Measurements from ENCODE around the gene AKT1. TPM values are rescaled to one million over a fixed set of nuclear protein-coding genes. Genes with fewer than 3 reads are reported as not detected.

Gene AKT1
- total and polyA plus RNA-seq, 2 of the 13 experiments (the other 11 are each of a cell fraction or from before 2014, with no cell fraction given), result 96.2 to 116 TPM

DNA sequence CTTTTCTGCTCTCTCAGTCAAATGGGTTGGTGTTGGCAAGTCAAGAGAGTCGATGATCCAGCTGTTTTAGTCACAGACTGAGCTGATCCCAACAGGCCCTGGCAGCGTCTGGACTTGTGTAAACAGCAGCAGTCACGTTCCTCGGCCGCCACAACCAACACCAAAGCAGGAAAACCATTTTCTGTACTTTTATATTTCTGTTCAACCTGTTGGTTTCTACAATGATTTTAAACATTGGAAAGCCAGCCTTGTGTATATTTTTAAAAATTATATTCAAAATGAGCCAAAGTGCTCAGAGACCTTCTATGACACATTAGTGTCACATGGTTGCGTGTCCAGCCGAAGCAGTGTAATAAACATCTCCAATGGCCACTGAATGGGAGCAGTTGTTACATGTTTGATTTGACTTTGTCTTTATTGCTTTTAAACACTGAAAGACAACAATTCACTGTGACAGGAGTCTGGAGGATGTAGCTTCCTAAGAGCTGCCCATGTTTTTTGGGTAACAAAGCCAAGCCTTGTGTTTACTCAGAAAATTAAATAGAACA, 48.5 kb downstream of the AKT1 start:
- no peak overlapping the region for H3K27ac ChIP-seq (ENCODE audit: extremely low read length, insufficient read depth, low read length)
- TF ChIP-seq RELA (CRISPR knock-in tag; IDR thresholded peaks at IDR 0.05), result no peak
- TF ChIP-seq, protein P1, sequence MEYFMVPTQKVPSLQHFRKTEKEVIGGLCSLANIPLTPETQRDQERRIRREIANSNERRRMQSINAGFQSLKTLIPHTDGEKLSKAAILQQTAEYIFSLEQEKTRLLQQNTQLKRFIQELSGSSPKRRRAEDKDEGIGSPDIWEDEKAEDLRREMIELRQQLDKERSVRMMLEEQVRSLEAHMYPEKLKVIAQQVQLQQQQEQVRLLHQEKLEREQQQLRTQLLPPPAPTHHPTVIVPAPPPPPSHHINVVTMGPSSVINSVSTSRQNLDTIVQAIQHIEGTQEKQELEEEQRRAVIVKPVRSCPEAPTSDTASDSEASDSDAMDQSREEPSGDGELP (IDR thresholded peaks at IDR 0.05; ENCODE audit: borderline replicate concordance, low read depth), result peak; percentile 53; the same call in 1 of the 2 replicates
- no peak for TF ChIP-seq ZNF382 (CRISPR knock-in tag; IDR thresholded peaks at IDR 0.05; ENCODE audit: borderline replicate concordance)
- 0 out of 2 replicates have a peak, but pooled peaks have one; percentile 51 for TF ChIP-seq BHLHE40 (IDR thresholded peaks at IDR 0.05; ENCODE audit: low read length)
- TF ChIP-seq ZNF251 (CRISPR knock-in tag; IDR thresholded peaks at IDR 0.05), result no peak
- TF ChIP-seq IKZF4 (CRISPR knock-in tag; IDR thresholded peaks at IDR 0.05; ENCODE audit: borderline replicate concordance, low read depth, not compliant biosample characterization), result no peak
- no peak for TF ChIP-seq SMARCC2 (IDR thresholded peaks at IDR 0.05)
- TF ChIP-seq SP4 (CRISPR knock-in tag; IDR thresholded peaks at IDR 0.05), result no peak
- 0 out of 2 replicates have a peak, but pooled peaks have one; percentile 19 for TF ChIP-seq MED1 (CRISPR knock-in tag; IDR thresholded peaks at IDR 0.05)
- no peak for TF ChIP-seq ZNF362 (CRISPR knock-in tag; IDR thresholded peaks at IDR 0.05; ENCODE audit: borderline replicate concordance)
- TF ChIP-seq TSC22D2 (CRISPR knock-in tag; IDR thresholded peaks at IDR 0.05; ENCODE audit: borderline replicate concordance), result no peak
- TF ChIP-seq, protein P2, sequence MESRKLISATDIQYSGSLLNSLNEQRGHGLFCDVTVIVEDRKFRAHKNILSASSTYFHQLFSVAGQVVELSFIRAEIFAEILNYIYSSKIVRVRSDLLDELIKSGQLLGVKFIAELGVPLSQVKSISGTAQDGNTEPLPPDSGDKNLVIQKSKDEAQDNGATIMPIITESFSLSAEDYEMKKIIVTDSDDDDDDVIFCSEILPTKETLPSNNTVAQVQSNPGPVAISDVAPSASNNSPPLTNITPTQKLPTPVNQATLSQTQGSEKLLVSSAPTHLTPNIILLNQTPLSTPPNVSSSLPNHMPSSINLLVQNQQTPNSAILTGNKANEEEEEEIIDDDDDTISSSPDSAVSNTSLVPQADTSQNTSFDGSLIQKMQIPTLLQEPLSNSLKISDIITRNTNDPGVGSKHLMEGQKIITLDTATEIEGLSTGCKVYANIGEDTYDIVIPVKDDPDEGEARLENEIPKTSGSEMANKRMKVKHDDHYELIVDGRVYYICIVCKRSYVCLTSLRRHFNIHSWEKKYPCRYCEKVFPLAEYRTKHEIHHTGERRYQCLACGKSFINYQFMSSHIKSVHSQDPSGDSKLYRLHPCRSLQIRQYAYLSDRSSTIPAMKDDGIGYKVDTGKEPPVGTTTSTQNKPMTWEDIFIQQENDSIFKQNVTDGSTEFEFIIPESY (CRISPR knock-in tag; IDR thresholded peaks at IDR 0.05), result no peak
- TF ChIP-seq FOXA1 (IDR thresholded peaks at IDR 0.05), result no peak
- peak; percentile 59 for TF ChIP-seq FOXA1 (CRISPR knock-in tag; IDR thresholded peaks at IDR 0.05)
- TF ChIP-seq, protein P3, sequence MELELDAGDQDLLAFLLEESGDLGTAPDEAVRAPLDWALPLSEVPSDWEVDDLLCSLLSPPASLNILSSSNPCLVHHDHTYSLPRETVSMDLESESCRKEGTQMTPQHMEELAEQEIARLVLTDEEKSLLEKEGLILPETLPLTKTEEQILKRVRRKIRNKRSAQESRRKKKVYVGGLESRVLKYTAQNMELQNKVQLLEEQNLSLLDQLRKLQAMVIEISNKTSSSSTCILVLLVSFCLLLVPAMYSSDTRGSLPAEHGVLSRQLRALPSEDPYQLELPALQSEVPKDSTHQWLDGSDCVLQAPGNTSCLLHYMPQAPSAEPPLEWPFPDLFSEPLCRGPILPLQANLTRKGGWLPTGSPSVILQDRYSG (CRISPR knock-in tag; IDR thresholded peaks at IDR 0.05), result no peak
- no peak for TF ChIP-seq KDM5B (CRISPR knock-in tag; IDR thresholded peaks at IDR 0.05; ENCODE audit: borderline replicate concordance)
- TF ChIP-seq MTF1 (CRISPR knock-in tag; IDR thresholded peaks at IDR 0.05), result no peak
- peak; percentile 44; the same call in 1 of the 2 replicates for TF ChIP-seq FOXA3 (CRISPR knock-in tag; IDR thresholded peaks at IDR 0.05)
- TF ChIP-seq ZNF776 (CRISPR knock-in tag; IDR thresholded peaks at IDR 0.05), result no peak
- TF ChIP-seq CHCHD3 (CRISPR knock-in tag; IDR thresholded peaks at IDR 0.05), result no peak
- TF ChIP-seq NCOR1 (IDR thresholded peaks at IDR 0.05; ENCODE audit: borderline replicate concordance, low read length), result no peak

More for the DNA sequence above, 48.5 kb downstream of the AKT1 start:
- H3K9me3 ChIP-seq (ENCODE audit: low read length), result no peaks in the 10 kb centered on the region
- ATAC-seq (no peak), FAIRE-seq (no peak), DNase-seq (ENCODE audit: low spot score) (no peak)
- H3K4me2 ChIP-seq (ENCODE audit: low read depth, low read length), result no peak overlapping the region
- CTCF ChIA-PET (ENCODE audit: low intra/inter-chr PET ratio, low total read pairs), result no interaction called here
- in situ Hi-C loops (cut with HindIII; ENCODE audit: extremely low pct_ligation_motif_present, low pct_unique_long_range_greater_than_20kb), result no loop called here
- no TSS peak for BruUV-seq (replicated peaks)
- WGBS (ENCODE audit: low lambda C conversion rate), result 52% methylated on average over 7 of the region's 7 CpGs
- no peaks in the 10 kb centered on the region for H4K20me1 ChIP-seq (ENCODE audit: insufficient read depth, low read length)
- no peak overlapping the region for H2AFZ ChIP-seq (ENCODE audit: low read length)
- no peak overlapping the region for H3K4me3 ChIP-seq (replicated peaks in 1 of 3; ENCODE audit: insufficient read depth in 1 of 3, low read depth in 2 of 3, low read length in 3 of 3)
- no peak overlapping the region; the same call in 1 of the 2 replicates for H3K9ac ChIP-seq (ENCODE audit: insufficient read depth, low read depth, low read length)
- H3K36me3 ChIP-seq (replicated peaks in 1 of 2; ENCODE audit: control insufficient read depth in 1 of 2, insufficient read depth in 2 of 2, low read length in 2 of 2), result no peaks in the 10 kb centered on the region; a peak in 2 of 5 replicates
- H3K27me3 ChIP-seq (ENCODE audit: control insufficient read depth in 1 of 2, insufficient read depth in 2 of 2, low read length in 2 of 2), result no peaks in the 10 kb centered on the region
- H3K4me1 ChIP-seq (ENCODE audit: insufficient read depth, low read length), result peaks cover 63% of the 10 kb centered on the region
- no peaks in the 10 kb centered on the region for H3K79me2 ChIP-seq (ENCODE audit: insufficient read depth, low read length)
- POLR2A ChIA-PET, result no interaction called here
- intact Hi-C loops (cut with micrococcal nuclease; ENCODE audit: unreplicated experiment), result no loop called here
